NCI-H2196 (cell line): ENCODE data around the gene LPP.

ENCODE experiments used
- DNase-seq: peaks from one replicate; lab custom pipeline; 2025; ENCODE audit not compliant: unreplicated experiment; lab: John Stamatoyannopoulos, UW

Gene LPP

GRCh38 chr3:188323067-188323842 is 169.3 kb downstream of the LPP start:
- no peak for DNase-seq

DNA sequence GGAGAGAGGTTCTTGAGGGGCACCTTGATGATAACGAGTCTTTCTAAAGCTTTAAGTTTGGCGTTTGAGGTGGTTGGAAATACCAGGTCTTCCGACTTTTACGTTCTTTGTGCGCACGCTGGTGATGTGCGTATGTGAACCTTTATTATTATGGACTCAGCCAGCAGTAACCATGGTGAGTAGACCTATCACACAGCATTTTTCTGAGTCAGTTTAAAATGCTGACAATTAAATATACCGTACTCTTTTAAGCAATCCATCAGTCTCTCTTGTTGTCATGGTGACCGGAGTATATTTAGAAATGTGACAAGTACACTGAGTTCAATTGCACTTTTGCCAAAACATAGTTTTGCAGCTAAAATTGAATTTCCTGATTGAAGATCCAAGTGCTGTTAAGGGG is 172.2 kb downstream of the LPP start:
- DNase-seq = no peak

DNA sequence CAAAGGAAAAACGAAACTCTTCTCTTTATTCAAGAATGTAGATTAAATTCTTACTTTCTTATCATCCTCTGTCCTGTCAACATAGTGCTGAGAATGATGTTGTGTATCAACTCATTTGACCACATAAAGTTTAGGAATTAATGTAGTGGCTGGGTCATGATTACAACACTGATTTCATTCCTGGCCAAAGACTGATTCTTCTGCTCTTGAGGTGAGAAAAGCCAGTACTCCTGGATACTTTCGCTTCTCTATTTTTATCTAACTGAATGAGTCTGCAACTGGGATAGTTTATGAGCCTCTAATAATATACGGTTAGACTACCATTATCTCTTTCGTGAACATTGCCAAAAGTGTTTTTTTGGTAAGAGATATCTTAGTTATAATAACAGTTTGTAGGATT is 173.0 kb downstream of the LPP start:
- no peak for DNase-seq

GRCh38 chr3:188327433-188327832 is 173.5 kb downstream of the LPP start:
- no peak for DNase-seq

DNA sequence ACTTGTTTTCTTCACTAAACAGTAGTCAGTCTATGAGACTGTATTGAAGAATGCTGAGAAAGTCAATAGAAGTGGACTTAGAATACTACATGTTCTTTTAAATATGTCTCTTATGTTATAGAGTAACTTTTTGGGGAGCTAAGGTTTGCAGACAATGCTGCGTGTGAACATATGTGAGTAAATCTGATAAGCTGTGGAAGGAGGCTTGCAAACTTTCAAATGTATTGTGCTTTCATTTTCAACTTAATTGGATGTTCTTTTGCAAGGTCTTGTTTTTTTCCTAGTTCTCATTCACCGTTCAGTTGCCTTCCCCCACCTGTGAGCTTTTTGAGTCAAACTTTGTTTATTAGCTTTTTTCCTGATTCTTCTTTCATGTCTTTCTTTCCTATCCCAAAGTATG is 176.2 kb downstream of the LPP start:
- DNase-seq = no peak

DNA sequence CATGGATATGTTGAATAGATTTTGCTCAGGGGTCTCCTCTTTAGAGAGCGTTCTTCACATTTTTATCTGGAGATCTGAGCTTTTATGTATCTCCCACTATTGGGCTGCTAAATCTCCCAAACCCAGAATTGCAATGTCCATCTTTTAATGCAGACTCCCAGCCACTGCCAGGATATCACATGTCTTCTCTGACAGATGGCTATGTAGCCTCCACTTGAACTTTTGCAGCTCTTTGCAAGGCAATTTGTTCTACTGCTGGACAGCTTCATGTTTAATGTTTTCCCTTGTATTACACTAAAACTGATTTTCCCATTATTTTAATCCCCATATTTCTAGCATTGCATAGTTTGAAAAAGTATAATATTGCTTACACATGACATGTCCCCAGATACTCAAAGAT is 177.2 kb downstream of the LPP start:
- DNase-seq = no peak

- DNase-seq = no peak
Measured at GRCh38 chr3:188332085-188332484, 178.1 kb downstream of the LPP start.

DNA sequence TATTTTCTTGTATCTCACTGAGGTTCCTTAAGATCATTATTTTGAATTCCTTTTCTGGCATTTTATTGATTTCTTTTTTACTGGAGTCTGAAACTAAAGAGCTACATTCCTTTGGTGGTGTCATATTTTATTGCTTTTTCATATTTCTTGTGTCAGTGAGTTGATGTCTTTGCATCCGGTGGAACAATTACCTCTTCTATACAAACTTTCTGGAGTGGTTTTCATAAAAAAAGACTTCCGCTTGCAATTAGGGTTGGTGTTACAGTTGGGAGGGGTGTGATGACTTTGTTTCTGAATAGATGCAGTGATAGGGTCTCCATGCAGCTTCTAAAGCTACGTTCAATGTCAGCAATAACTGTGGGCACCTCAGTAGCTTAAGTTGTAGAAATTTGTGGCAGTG is 181.7 kb downstream of the LPP start:
- no peak for DNase-seq

GRCh38 chr3:188336178-188336577 is 182.2 kb downstream of the LPP start:
- no peak for DNase-seq

- no peak for DNase-seq
Measured at GRCh38 chr3:188337232-188337631, 183.3 kb downstream of the LPP start.

GRCh38 chr3:188338086-188338485 is 184.1 kb downstream of the LPP start:
- no peak for DNase-seq

GRCh38 chr3:188339410-188340295 is 185.7 kb downstream of the LPP start:
- no peak for DNase-seq

DNA sequence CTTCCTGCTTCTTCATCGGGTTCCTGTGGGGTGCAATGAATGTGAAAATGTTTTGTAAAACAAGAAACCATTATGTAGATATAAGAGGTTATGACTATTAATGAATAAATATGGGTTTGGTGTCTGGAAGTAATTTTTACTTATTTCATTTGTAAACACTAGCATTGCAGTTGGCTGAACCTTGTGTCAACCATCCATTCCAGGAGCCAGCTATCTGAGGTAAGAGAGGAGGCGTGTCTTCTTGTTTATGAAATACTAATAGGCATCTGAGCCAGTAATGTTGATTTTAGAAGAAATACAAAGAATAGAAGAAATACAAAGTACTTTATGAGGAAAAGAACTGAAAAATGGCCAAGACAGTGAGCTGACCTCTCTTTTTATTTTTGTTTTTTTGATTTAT is 187.5 kb downstream of the LPP start:
- DNase-seq = no peak

- no peak for DNase-seq
Measured at GRCh38 chr3:188342991-188343732, 189.2 kb downstream of the LPP start.

DNA sequence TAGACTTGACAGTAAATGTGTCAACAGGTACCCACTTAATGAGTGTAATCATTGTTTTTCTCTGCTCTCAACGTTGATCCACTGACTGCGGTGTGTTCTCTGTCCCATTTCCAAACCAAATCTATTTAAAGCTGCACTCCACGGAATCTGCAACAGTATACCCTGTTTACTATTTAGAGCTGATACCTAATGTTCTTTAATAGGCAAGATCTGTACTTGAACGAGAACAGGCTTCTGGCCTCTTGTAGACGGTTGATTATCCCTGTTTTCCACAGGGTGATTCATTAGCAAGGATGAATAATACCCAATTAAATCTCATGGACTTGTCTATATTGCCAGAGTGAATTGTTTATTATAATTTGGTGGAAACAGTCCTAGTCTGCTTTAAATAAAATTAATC is 189.9 kb downstream of the LPP start:
- no peak for DNase-seq

GRCh38 chr3:188345223-188345622 is 191.3 kb downstream of the LPP start:
- no peak for DNase-seq

DNA sequence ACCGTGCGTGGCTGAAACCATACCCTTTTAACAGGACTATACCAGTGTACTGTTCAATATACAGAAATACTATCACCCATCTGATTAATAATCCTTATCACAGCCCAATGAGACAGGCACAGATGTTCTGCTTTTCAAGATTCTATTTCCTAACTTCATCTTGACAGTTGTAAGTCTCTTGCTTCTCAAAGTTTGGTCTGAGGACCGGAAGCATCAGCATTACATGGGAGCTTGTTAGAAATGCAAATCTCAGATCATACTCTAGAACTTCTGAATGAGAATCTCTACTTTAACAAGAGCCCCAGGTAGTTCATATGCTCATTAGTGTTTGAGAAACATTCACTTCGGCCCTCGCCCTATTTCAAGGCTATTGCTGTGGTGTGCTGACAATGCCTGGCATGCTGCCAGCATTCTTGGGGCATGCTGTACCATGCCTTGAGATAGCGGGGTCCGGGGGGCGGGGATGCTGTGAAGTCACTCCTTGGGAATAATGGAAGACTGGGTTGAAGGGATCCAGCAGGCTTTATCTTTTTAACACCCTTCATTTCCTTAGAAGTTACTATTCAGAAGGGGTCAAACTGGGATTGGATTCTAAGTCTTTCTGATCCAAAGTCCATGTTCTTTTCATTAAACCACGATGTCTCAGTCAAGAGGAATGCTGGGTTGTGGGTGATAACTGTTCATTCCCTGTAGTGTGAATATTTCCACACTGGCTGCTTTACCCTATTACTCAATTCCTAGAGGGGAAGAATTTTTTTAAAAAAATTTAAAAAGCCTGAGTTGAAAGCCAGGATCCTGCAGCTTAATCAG is 194.7 kb downstream of the LPP start:
- no peak for DNase-seq

DNA sequence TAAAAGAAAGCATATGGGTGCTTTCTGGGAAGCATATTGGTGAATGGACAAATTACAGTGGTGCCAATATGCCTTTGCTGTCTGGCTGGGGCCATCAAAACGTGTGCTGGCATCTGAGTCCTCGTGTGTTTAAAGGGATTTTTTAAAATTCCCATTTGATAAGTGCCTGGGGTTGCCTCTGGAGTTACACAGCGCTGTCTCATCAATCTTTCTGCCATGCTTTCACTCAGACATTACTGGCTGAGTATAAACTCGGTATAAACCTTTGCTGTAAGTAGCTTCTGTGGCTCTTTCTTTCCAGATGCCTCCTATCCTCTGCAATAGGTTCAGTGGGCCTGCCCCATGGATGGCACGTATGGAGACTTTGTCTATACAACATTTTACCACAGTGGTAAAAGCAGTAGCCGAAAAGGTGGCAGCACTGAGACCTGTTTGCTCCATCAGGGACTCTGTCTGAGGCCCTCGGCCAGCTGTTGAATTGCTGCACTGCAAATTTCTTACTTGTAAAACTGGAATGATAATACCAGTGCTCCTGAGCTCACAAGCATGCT is 195.5 kb downstream of the LPP start:
- DNase-seq = no peak

DNA sequence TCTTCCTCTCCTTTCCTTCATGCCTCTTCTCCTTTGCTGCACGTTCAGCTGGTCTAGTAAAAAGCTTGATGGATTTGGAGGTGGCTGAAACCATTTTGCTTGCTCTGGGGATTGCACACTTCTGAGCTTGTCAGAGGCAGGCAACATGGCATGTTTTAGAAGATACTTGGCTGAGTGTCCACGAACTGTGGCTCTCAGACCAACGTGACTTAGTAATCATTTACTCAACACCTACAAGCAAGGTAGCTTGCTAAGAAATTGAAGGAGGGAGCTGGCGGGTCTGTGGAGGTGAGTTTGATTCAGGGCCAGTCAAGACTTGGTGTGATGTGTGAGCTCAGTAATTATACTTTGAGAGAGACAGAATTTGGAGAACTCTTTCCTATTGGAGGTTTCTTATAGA is 196.0 kb downstream of the LPP start:
- no peak for DNase-seq

DNA sequence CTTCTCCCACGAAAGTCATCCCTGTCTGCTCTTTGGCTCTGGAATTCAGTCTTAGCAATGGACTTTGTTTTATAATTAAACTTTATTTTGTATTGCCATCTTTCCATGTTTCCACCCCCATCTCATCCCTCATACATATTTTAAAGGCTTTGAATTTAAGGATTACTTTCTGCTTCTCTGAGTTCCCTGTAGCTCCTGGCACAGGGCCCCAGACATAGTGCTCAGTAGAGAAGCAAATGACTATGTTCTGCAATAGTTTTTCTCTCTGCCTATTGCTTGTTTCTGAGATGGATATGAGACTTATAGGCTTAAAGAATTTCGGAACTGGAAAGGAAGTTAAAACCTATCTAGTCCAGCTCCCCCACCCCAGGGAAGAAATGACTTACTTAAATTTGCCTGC is 197.0 kb downstream of the LPP start:
- no peak for DNase-seq

DNA sequence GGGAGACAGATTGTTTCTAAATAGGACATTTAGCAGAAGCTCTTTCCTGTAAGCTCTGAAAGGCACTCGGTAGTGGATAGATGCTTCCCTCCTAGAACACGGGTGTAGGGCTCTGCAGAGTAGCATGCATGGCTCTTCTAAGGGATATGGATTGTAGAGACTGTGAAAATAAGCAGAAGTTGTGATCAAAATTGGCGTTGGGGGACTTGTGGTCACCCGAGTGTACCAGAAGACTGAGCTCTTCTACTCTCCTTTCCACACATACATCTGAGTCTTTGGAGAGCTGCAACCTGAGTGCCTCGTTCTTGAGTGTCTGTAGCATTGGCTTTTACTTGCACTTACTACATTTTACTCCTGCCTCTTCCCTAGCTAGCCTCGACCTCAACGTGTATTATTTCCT is 197.7 kb downstream of the LPP start:
- no peak for DNase-seq
